ENCODE data around the gene TRMT6. TPM values are rescaled to one million over a fixed set of nuclear protein-coding genes. Genes with fewer than 3 reads are reported as not detected.

TRMT6 gene
- total RNA-seq, 1 donor = 5.2 TPM

GRCh38 chr20:5928836-5929715 lies 21.3 kb downstream of the TRMT6 start:
- Histone ChIP-seq H3K4me1 (ENCODE audit: insufficient read depth, low read length) (no peaks in the 10 kb centered on the region), H3K9me3 (ENCODE audit: low read depth, low read length) (no peaks in the 10 kb centered on the region), H3K27me3 (ENCODE audit: insufficient read depth, low read length) (no peaks in the 10 kb centered on the region), H3K4me3 (ENCODE audit: low read length) (no peak overlapping the region)

- Histone ChIP-seq H3K4me3 (ENCODE audit: low read length) (no peak overlapping the region), H3K4me1 (ENCODE audit: insufficient read depth, low read length) (no peaks in the 10 kb centered on the region), H3K27me3 (ENCODE audit: insufficient read depth, low read length) (no peaks in the 10 kb centered on the region), H3K9me3 (ENCODE audit: low read depth, low read length) (no peaks in the 10 kb centered on the region)
Observed at GRCh38 chr20:5927749-5928462, 22.4 kb downstream of the TRMT6 start.

- Histone ChIP-seq H3K4me1 (ENCODE audit: insufficient read depth, low read length) (no peaks in the 10 kb centered on the region), H3K9me3 (ENCODE audit: low read depth, low read length) (no peaks in the 10 kb centered on the region), H3K27me3 (ENCODE audit: insufficient read depth, low read length) (no peaks in the 10 kb centered on the region), H3K4me3 (ENCODE audit: low read length) (no peak overlapping the region)
Observed at GRCh38 chr20:5925551-5925950, 24.8 kb downstream of the TRMT6 start.

- H3K27me3 ChIP-seq (ENCODE audit: insufficient read depth, low read length) = no peaks in the 10 kb centered on the region
- peaks cover 12% of the 10 kb centered on the region for H3K4me1 ChIP-seq (ENCODE audit: insufficient read depth, low read length)
- no peak overlapping the region for H3K4me3 ChIP-seq (ENCODE audit: low read length)
- no peaks in the 10 kb centered on the region for H3K9me3 ChIP-seq (ENCODE audit: low read depth, low read length)
Observed at GRCh38 chr20:5923493-5923892, 26.8 kb downstream of the TRMT6 start.

- Histone ChIP-seq H3K4me3 (ENCODE audit: low read length) (no peak overlapping the region), H3K4me1 (ENCODE audit: insufficient read depth, low read length) (peaks cover 12% of the 10 kb centered on the region), H3K27me3 (ENCODE audit: insufficient read depth, low read length) (no peaks in the 10 kb centered on the region), H3K9me3 (ENCODE audit: low read depth, low read length) (no peaks in the 10 kb centered on the region)
Observed at GRCh38 chr20:5920581-5920980, 29.8 kb downstream of the TRMT6 start.

GRCh38 chr20:5919626-5920544 lies 30.4 kb downstream of the TRMT6 start:
- H3K4me3 ChIP-seq (ENCODE audit: low read length) = no peak overlapping the region
- peaks cover 12% of the 10 kb centered on the region for H3K4me1 ChIP-seq (ENCODE audit: insufficient read depth, low read length)
- no peaks in the 10 kb centered on the region for H3K9me3 ChIP-seq (ENCODE audit: low read depth, low read length)
- peaks cover 1% of the 10 kb centered on the region for H3K27me3 ChIP-seq (ENCODE audit: insufficient read depth, low read length)

GRCh38 chr20:5918856-5919625 lies 31.3 kb downstream of the TRMT6 start:
- H3K4me3 ChIP-seq (ENCODE audit: low read length) = no peak overlapping the region
- H3K9me3 ChIP-seq (ENCODE audit: low read depth, low read length) = no peaks in the 10 kb centered on the region
- peaks cover 6% of the 10 kb centered on the region for H3K27me3 ChIP-seq (ENCODE audit: insufficient read depth, low read length)
- H3K4me1 ChIP-seq (ENCODE audit: insufficient read depth, low read length) = peaks cover 12% of the 10 kb centered on the region

GRCh38 chr20:5914859-5915258 lies 35.5 kb downstream of the TRMT6 start:
- Histone ChIP-seq H3K4me3 (ENCODE audit: low read length) (no peak overlapping the region), H3K27me3 (ENCODE audit: insufficient read depth, low read length) (peaks cover 39% of the 10 kb centered on the region), H3K9me3 (ENCODE audit: low read depth, low read length) (no peaks in the 10 kb centered on the region), H3K4me1 (ENCODE audit: insufficient read depth, low read length) (peaks cover 22% of the 10 kb centered on the region)

GRCh38 chr20:5913166-5913565 lies 37.2 kb downstream of the TRMT6 start:
- Histone ChIP-seq H3K4me3 (ENCODE audit: low read length) (no peak overlapping the region), H3K9me3 (ENCODE audit: low read depth, low read length) (no peaks in the 10 kb centered on the region), H3K27me3 (ENCODE audit: insufficient read depth, low read length) (peaks cover 49% of the 10 kb centered on the region), H3K4me1 (ENCODE audit: insufficient read depth, low read length) (peaks cover 11% of the 10 kb centered on the region)

GRCh38 chr20:5910186-5910585 lies 40.1 kb downstream of the TRMT6 start:
- peaks cover 11% of the 10 kb centered on the region for H3K4me1 ChIP-seq (ENCODE audit: insufficient read depth, low read length)
- H3K27me3 ChIP-seq (ENCODE audit: insufficient read depth, low read length) = peaks cover 60% of the 10 kb centered on the region
- no peaks in the 10 kb centered on the region for H3K9me3 ChIP-seq (ENCODE audit: low read depth, low read length)
- no peak overlapping the region for H3K4me3 ChIP-seq (ENCODE audit: low read length)

- Histone ChIP-seq H3K4me1 (ENCODE audit: insufficient read depth, low read length) (peaks cover 11% of the 10 kb centered on the region), H3K27me3 (ENCODE audit: insufficient read depth, low read length) (peaks cover 54% of the 10 kb centered on the region), H3K4me3 (ENCODE audit: low read length) (no peak overlapping the region), H3K9me3 (ENCODE audit: low read depth, low read length) (no peaks in the 10 kb centered on the region)
Observed at GRCh38 chr20:5908981-5909380, 41.4 kb downstream of the TRMT6 start.

GRCh38 chr20:5900908-5901307 lies 49.4 kb downstream of the TRMT6 start:
- no peak overlapping the region for H3K4me3 ChIP-seq (ENCODE audit: low read length)
- no peaks in the 10 kb centered on the region for H3K9me3 ChIP-seq (ENCODE audit: low read depth, low read length)

GRCh38 chr20:5899444-5899843 lies 50.9 kb downstream of the TRMT6 start:
- no peaks in the 10 kb centered on the region for H3K9me3 ChIP-seq (ENCODE audit: low read depth, low read length)
- H3K27me3 ChIP-seq (ENCODE audit: insufficient read depth, low read length) = peaks cover 13% of the 10 kb centered on the region
- H3K4me3 ChIP-seq (ENCODE audit: low read length) = no peak overlapping the region
- H3K4me1 ChIP-seq (ENCODE audit: insufficient read depth, low read length) = peaks cover 11% of the 10 kb centered on the region

More at GRCh38 chr20:5900908-5901307, 49.4 kb downstream of the TRMT6 start:
- peaks cover 13% of the 10 kb centered on the region for H3K27me3 ChIP-seq (ENCODE audit: insufficient read depth, low read length)
- H3K4me1 ChIP-seq (ENCODE audit: insufficient read depth, low read length) = peaks cover 3% of the 10 kb centered on the region

- H3K27me3 ChIP-seq (ENCODE audit: insufficient read depth, low read length) = peaks cover 13% of the 10 kb centered on the region
- H3K4me3 ChIP-seq (ENCODE audit: low read length) = no peak overlapping the region
- no peaks in the 10 kb centered on the region for H3K9me3 ChIP-seq (ENCODE audit: low read depth, low read length)
- H3K4me1 ChIP-seq (ENCODE audit: insufficient read depth, low read length) = peaks cover 11% of the 10 kb centered on the region
Observed at GRCh38 chr20:5895626-5896025, 54.7 kb downstream of the TRMT6 start.

Data from mononuclear cell (primary cell).